ENCODE data around the gene EBF3.

Gene EBF3

DNA sequence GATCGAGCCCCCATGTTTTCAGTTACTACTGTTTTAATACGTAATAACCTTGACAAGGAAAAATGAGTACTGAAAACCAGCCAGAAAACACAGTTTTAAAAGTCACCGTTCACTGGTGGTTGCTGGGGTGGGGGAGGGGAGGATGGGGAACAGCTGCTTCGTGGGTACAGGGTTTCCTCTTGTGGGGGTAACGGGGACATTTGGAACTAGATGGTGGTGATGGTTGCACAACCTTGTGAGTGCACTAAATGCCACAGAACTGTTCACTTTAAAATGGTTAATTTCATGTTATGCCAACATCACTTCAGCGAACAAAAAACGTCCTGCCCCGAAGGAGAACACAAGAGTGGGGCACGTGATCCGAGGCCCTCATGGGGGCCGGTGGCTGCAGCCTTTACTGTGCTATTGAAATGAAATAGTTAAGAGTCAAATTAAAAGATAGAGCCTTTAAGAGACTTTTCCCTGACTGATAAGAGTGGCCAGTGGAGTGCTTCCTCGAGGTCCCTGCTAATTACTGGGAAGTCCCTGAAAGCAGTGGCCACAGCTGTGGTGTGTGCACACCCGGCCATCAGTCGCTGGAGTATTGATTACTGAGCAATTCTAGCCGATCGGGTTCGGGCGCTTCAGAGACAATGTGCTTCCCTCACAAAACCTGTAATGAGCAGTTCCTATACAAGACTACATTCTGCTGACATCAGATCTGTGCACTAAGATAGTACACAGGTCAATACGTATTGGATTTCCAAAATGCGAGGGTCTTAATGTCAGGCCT lies 80.3 kb downstream of the EBF3 start:
- Histone ChIP-seq H3K9ac (ENCODE audit: insufficient read length, low read depth) (no peak overlapping the region), H3K27me3 (ENCODE audit: insufficient read depth, insufficient read length) (no peaks in the 10 kb centered on the region), H3K4me1 (ENCODE audit: insufficient read depth, insufficient read length) (peaks cover under 1% of the 10 kb centered on the region), H3K36me3 (ENCODE audit: insufficient read depth, insufficient read length, low read length) (no peaks in the 10 kb centered on the region), H3K9me3 (ENCODE audit: insufficient read depth, low read length) (no peaks in the 10 kb centered on the region), H3K4me3 (ENCODE audit: insufficient read length, low read depth) (no peak overlapping the region)
- no peak for DNase-seq (ENCODE audit: low read depth, low spot score)
- TF ChIP-seq SUZ12 (IDR thresholded peaks at IDR 0.05; ENCODE audit: extremely low read depth, insufficient read depth, insufficient read length) (no peak), YY1 (IDR thresholded peaks at IDR 0.05; ENCODE audit: insufficient read depth, insufficient read length) (no peak), ZNF274 (IDR thresholded peaks at IDR 0.05; ENCODE audit: low read depth, low read length) (no peak)

DNA sequence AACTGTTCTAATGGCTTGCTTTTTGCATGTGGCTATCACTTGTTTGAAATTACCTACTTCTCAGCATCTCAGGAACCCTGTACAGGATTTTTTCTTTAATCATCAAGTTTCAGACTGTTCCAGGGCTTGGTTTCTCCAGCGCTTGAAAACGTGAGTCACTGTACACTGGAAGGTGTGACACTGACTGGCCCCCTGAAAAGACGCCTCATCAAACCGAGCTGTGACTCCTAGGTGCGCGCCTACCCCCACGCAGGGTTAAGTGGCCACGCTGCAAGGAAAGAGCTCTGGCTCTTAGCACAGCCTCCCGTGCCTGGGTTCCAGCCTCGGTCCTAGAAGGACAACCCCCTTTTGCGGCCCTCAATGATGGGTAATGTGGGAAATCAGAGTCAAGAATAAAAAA lies 81.0 kb downstream of the EBF3 start:
- no peaks in the 10 kb centered on the region for H3K4me1 ChIP-seq (ENCODE audit: insufficient read depth, insufficient read length)
- no peaks in the 10 kb centered on the region for H3K36me3 ChIP-seq (ENCODE audit: insufficient read depth, insufficient read length, low read length)
- no peak overlapping the region for H3K9ac ChIP-seq (ENCODE audit: insufficient read length, low read depth)
- no peak for DNase-seq (ENCODE audit: low read depth, low spot score)
- H3K9me3 ChIP-seq (ENCODE audit: insufficient read depth, low read length): no peaks in the 10 kb centered on the region
- H3K4me3 ChIP-seq (ENCODE audit: insufficient read length, low read depth): no peak overlapping the region
- no peaks in the 10 kb centered on the region for H3K27me3 ChIP-seq (ENCODE audit: insufficient read depth, insufficient read length)
- TF ChIP-seq ZNF274 (IDR thresholded peaks at IDR 0.05; ENCODE audit: low read depth, low read length) (no peak), YY1 (IDR thresholded peaks at IDR 0.05; ENCODE audit: insufficient read depth, insufficient read length) (no peak), SUZ12 (IDR thresholded peaks at IDR 0.05; ENCODE audit: extremely low read depth, insufficient read depth, insufficient read length) (no peak)

DNA sequence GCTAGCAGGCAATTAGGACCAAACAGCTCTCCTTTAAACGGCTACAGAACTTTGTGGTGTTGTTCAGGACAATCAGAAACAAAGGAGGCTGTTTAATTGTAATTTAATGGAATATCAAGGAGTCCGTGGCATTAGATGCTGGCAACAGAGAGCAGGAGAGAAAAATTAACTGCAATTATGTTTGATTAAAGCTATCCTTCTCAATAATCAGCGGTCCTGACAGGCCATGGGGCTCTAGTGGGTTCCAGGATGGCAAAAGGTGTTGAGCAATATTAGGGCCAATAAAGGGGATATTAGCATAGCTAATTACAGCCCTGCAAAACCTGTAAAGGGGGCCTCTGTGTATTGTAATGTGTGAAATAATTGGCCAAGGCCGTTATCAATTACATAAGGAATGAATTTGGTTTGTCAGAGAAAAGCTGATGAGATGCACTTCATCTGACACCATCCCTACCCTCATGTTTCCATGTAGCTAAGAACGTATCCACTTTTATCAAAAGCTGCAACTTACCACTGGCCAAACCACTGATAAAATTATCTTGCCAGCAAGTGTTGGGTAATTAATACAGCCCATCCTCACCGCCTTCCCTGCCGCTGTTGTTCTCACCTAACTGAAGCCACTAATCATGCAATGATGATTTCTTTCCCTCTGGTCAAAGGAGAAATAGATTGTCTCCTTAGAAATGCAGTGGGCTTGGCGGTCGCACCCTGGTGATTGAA lies 81.6 kb downstream of the EBF3 start:
- no peaks in the 10 kb centered on the region for H3K36me3 ChIP-seq (ENCODE audit: insufficient read depth, insufficient read length, low read length)
- H3K4me3 ChIP-seq (ENCODE audit: insufficient read length, low read depth): no peak overlapping the region
- no peak for TF ChIP-seq YY1 (IDR thresholded peaks at IDR 0.05; ENCODE audit: insufficient read depth, insufficient read length)
- no peaks in the 10 kb centered on the region for H3K27me3 ChIP-seq (ENCODE audit: insufficient read depth, insufficient read length)
- no peaks in the 10 kb centered on the region for H3K9me3 ChIP-seq (ENCODE audit: insufficient read depth, low read length)
- no peaks in the 10 kb centered on the region for H3K4me1 ChIP-seq (ENCODE audit: insufficient read depth, insufficient read length)
- no peak for DNase-seq (ENCODE audit: low read depth, low spot score)
- H3K9ac ChIP-seq (ENCODE audit: insufficient read length, low read depth): no peak overlapping the region

DNA sequence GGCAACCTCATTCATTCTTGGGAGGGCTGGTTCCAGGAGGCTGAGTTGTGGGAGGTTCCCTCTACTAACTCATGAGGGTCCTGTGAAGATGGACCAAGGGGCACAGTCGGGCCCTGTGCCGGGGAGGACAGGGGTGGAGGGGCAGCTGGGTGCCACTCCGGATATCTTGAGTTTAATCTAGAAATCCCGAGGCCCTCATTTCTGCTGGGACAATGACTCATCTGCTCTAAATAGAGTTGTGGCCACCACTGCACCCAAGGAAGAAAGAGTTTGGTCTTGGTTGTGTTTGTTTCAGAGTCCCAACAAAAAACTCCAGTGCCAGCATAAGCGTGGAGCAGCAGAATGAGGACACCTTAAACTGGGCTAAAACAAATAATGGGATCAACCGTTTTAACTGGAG lies 82.4 kb downstream of the EBF3 start:
- no peak for TF ChIP-seq YY1 (IDR thresholded peaks at IDR 0.05; ENCODE audit: insufficient read depth, insufficient read length)
- no peak for TF ChIP-seq ZNF274 (IDR thresholded peaks at IDR 0.05; ENCODE audit: low read depth, low read length)
- TF ChIP-seq SUZ12 (IDR thresholded peaks at IDR 0.05; ENCODE audit: extremely low read depth, insufficient read depth, insufficient read length): no peak
- H3K27me3 ChIP-seq (ENCODE audit: insufficient read depth, insufficient read length): no peaks in the 10 kb centered on the region

DNA sequence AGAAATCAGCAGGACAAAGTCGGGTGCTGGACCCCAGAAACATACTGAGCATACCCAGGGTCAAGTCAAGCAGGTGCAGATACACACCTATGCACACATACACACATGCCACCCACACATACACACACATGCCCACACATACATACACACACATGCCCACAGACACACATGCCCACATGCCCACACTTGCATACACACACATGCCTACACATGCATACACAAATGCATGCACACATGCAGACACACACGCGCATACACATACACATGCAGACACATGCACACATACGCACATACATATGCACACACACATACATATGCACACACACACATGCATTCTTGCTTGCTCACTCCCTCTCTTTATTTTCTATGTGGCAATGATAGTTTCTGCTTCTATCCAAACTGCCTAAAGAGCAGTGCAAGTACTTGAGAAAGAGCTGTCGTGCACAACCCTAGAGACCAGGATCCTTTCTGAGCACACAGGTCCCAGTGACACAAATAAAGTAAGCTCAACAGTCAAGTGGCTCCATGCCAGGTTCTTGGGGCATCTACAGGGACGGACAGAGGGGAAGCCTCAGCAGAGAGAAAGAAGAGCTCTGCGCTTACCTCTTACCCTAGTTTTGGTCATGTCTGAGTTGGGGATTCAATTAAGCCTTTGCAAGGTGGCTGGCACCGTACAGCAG lies 83.7 kb downstream of the EBF3 start:
- no peaks in the 10 kb centered on the region for H3K36me3 ChIP-seq (ENCODE audit: insufficient read depth, insufficient read length, low read length)
- TF ChIP-seq YY1 (IDR thresholded peaks at IDR 0.05; ENCODE audit: insufficient read depth, insufficient read length) (no peak), ZNF274 (IDR thresholded peaks at IDR 0.05; ENCODE audit: low read depth, low read length) (no peak), SUZ12 (IDR thresholded peaks at IDR 0.05; ENCODE audit: extremely low read depth, insufficient read depth, insufficient read length) (no peak)
- no peaks in the 10 kb centered on the region for H3K9me3 ChIP-seq (ENCODE audit: insufficient read depth, low read length)
- no peak overlapping the region for H3K9ac ChIP-seq (ENCODE audit: insufficient read length, low read depth)
- H3K27me3 ChIP-seq (ENCODE audit: insufficient read depth, insufficient read length): no peaks in the 10 kb centered on the region
- no peaks in the 10 kb centered on the region for H3K4me1 ChIP-seq (ENCODE audit: insufficient read depth, insufficient read length)
- no peak overlapping the region for H3K4me3 ChIP-seq (ENCODE audit: insufficient read length, low read depth)
- DNase-seq (ENCODE audit: low read depth, low spot score): no peak

More for the DNA sequence above, 82.4 kb downstream of the EBF3 start:
- Histone ChIP-seq H3K9me3 (ENCODE audit: insufficient read depth, low read length) (no peaks in the 10 kb centered on the region), H3K4me1 (ENCODE audit: insufficient read depth, insufficient read length) (no peaks in the 10 kb centered on the region), H3K4me3 (ENCODE audit: insufficient read length, low read depth) (no peak overlapping the region), H3K9ac (ENCODE audit: insufficient read length, low read depth) (no peak overlapping the region), H3K36me3 (ENCODE audit: insufficient read depth, insufficient read length, low read length) (no peaks in the 10 kb centered on the region)
- DNase-seq (ENCODE audit: low read depth, low spot score): no peak

DNA sequence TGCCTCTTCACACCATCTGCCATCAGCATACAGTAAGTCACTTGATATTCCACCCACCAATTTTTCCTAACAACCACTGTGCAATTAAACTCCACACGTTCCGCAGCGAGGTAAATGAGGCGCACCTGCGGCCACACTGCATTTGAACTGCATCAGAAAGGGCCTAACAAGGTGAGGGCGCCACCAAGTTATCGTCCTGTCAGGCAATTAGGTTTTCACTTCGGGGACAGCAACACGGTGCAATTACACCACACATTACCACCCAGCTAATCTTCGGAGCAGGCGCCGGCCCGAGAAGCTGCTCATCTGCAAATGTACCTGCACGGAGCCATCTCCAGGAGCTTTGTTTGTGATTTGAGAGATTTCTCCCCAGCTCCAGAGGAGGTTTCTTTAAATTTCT lies 84.4 kb downstream of the EBF3 start:
- no peak for DNase-seq (ENCODE audit: low read depth, low spot score)
- H3K9ac ChIP-seq (ENCODE audit: insufficient read length, low read depth): no peak overlapping the region
- H3K4me1 ChIP-seq (ENCODE audit: insufficient read depth, insufficient read length): no peaks in the 10 kb centered on the region
- no peak for TF ChIP-seq YY1 (IDR thresholded peaks at IDR 0.05; ENCODE audit: insufficient read depth, insufficient read length)
- no peak for TF ChIP-seq SUZ12 (IDR thresholded peaks at IDR 0.05; ENCODE audit: extremely low read depth, insufficient read depth, insufficient read length)
- no peak for TF ChIP-seq ZNF274 (IDR thresholded peaks at IDR 0.05; ENCODE audit: low read depth, low read length)
- H3K4me3 ChIP-seq (ENCODE audit: insufficient read length, low read depth): no peak overlapping the region
- H3K36me3 ChIP-seq (ENCODE audit: insufficient read depth, insufficient read length, low read length): no peaks in the 10 kb centered on the region
- H3K9me3 ChIP-seq (ENCODE audit: insufficient read depth, low read length): no peaks in the 10 kb centered on the region
- H3K27me3 ChIP-seq (ENCODE audit: insufficient read depth, insufficient read length): no peaks in the 10 kb centered on the region

DNA sequence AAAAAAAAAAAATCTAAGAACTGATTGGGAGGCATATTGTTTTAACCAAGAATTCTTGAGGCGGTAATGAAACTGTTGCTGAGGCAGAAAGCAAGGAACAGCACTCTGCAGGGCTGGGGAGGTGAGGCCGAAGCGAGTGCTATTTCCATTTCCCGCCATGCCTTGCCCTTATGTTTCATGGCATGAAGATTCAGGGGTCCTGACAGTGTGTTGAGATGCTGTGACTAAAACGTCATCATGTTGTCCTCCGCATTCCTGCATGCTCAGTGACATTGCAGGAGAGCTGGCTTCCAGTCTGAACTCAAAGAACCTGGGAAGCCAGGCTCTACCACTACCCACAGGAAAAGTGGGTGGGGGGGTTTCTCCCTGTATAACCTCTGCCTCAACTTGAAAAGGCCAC lies 85.2 kb downstream of the EBF3 start:
- no peak for TF ChIP-seq YY1 (IDR thresholded peaks at IDR 0.05; ENCODE audit: insufficient read depth, insufficient read length)
- no peak for TF ChIP-seq ZNF274 (IDR thresholded peaks at IDR 0.05; ENCODE audit: low read depth, low read length)
- H3K9ac ChIP-seq (ENCODE audit: insufficient read length, low read depth): no peak overlapping the region
- H3K9me3 ChIP-seq (ENCODE audit: insufficient read depth, low read length): no peaks in the 10 kb centered on the region
- no peaks in the 10 kb centered on the region for H3K36me3 ChIP-seq (ENCODE audit: insufficient read depth, insufficient read length, low read length)
- no peak for DNase-seq (ENCODE audit: low read depth, low spot score)
- H3K4me1 ChIP-seq (ENCODE audit: insufficient read depth, insufficient read length): no peaks in the 10 kb centered on the region
- H3K27me3 ChIP-seq (ENCODE audit: insufficient read depth, insufficient read length): no peaks in the 10 kb centered on the region
- no peak overlapping the region for H3K4me3 ChIP-seq (ENCODE audit: insufficient read length, low read depth)
